ENCODE results near the gene ERC2.
A peak's percentile ranks its signal among the peaks of the same experiment; 100 is the strongest.

Gene ERC2

GRCh38 chr3:55646121-55646520 is 822.1 kb downstream of the ERC2 start:
- no peak overlapping the region for H3K4me3 ChIP-seq (ENCODE audit: low read length)
- no peak for DNase-seq (ENCODE audit: low read depth, low spot score)

GRCh38 chr3:55645422-55645821 is 822.8 kb downstream of the ERC2 start:
- no peak overlapping the region for H3K4me3 ChIP-seq (ENCODE audit: low read length)
- DNase-seq (ENCODE audit: low read depth, low spot score): no peak

GRCh38 chr3:55643283-55643682 is 825.0 kb downstream of the ERC2 start:
- no peak for DNase-seq (ENCODE audit: low read depth, low spot score)
- H3K4me3 ChIP-seq (ENCODE audit: low read length): no peak overlapping the region

GRCh38 chr3:55641964-55642363 is 826.3 kb downstream of the ERC2 start:
- DNase-seq (ENCODE audit: low read depth, low spot score): no peak

GRCh38 chr3:55639896-55640765 is 828.1 kb downstream of the ERC2 start:
- no peak for DNase-seq (ENCODE audit: low read depth, low spot score)
- H3K4me3 ChIP-seq (ENCODE audit: low read length): no peak overlapping the region

More at GRCh38 chr3:55641964-55642363, 826.3 kb downstream of the ERC2 start:
- no peak overlapping the region for H3K4me3 ChIP-seq (ENCODE audit: low read length)

- DNase-seq (ENCODE audit: low read depth, low spot score): no peak
- no peak overlapping the region for H3K4me3 ChIP-seq (ENCODE audit: low read length)
Measured at GRCh38 chr3:55639143-55639542, 829.1 kb downstream of the ERC2 start.

GRCh38 chr3:55637906-55638638 is 830.2 kb downstream of the ERC2 start:
- DNase-seq (ENCODE audit: low read depth, low spot score): no peak
- no peak overlapping the region for H3K4me3 ChIP-seq (ENCODE audit: low read length)

GRCh38 chr3:55636300-55637195 is 831.7 kb downstream of the ERC2 start:
- no peak overlapping the region for H3K4me3 ChIP-seq (ENCODE audit: low read length)
- no peak for DNase-seq (ENCODE audit: low read depth, low spot score)

GRCh38 chr3:55634345-55634744 is 833.9 kb downstream of the ERC2 start:
- no peak overlapping the region for H3K4me3 ChIP-seq (ENCODE audit: low read length)
- DNase-seq (ENCODE audit: low read depth, low spot score): no peak

- no peak for DNase-seq (ENCODE audit: low read depth, low spot score)
- H3K4me3 ChIP-seq (ENCODE audit: low read length): no peak overlapping the region
Measured at GRCh38 chr3:55633333-55633732, 834.9 kb downstream of the ERC2 start.

- no peak overlapping the region for H3K4me3 ChIP-seq (ENCODE audit: low read length)
- DNase-seq (ENCODE audit: low read depth, low spot score): no peak
Measured at GRCh38 chr3:55631766-55632331, 836.4 kb downstream of the ERC2 start.

- H3K4me3 ChIP-seq (ENCODE audit: low read length): no peak overlapping the region
- no peak for DNase-seq (ENCODE audit: low read depth, low spot score)
Measured at GRCh38 chr3:55630921-55631299, 837.4 kb downstream of the ERC2 start.

- no peak for DNase-seq (ENCODE audit: low read depth, low spot score)
- H3K4me3 ChIP-seq (ENCODE audit: low read length): no peak overlapping the region
Measured at GRCh38 chr3:55630280-55630920, 837.9 kb downstream of the ERC2 start.

GRCh38 chr3:55629432-55629831 is 838.8 kb downstream of the ERC2 start:
- no peak overlapping the region for H3K4me3 ChIP-seq (ENCODE audit: low read length)
- DNase-seq (ENCODE audit: low read depth, low spot score): peak; percentile 16

- H3K4me3 ChIP-seq (ENCODE audit: low read length): no peak overlapping the region
- no peak for DNase-seq (ENCODE audit: low read depth, low spot score)
Measured at GRCh38 chr3:55626279-55626665, 842.0 kb downstream of the ERC2 start.

GRCh38 chr3:55624238-55624637 is 844.0 kb downstream of the ERC2 start:
- DNase-seq (ENCODE audit: low read depth, low spot score): no peak

GRCh38 chr3:55623786-55624185 is 844.5 kb downstream of the ERC2 start:
- DNase-seq (ENCODE audit: low read depth, low spot score): no peak
- no peak overlapping the region for H3K4me3 ChIP-seq (ENCODE audit: low read length)

More at GRCh38 chr3:55624238-55624637, 844.0 kb downstream of the ERC2 start:
- no peak overlapping the region for H3K4me3 ChIP-seq (ENCODE audit: low read length)

GRCh38 chr3:55622733-55623132 is 845.5 kb downstream of the ERC2 start:
- no peak overlapping the region for H3K4me3 ChIP-seq (ENCODE audit: low read length)
- no peak for DNase-seq (ENCODE audit: low read depth, low spot score)

GRCh38 chr3:55622116-55622515 is 846.2 kb downstream of the ERC2 start:
- H3K4me3 ChIP-seq (ENCODE audit: low read length): no peak overlapping the region
- no peak for DNase-seq (ENCODE audit: low read depth, low spot score)
